GM21717 (cell line): Measurements from ENCODE around the gene DRD2.

Source experiments
- ATAC-seq: cut with Tn5 transposase; IDR thresholded peaks from one replicate; pipeline ENCODE4 v1.9.1; 2021; ENCODE audit warnings: mild to moderate bottlenecking, moderate library complexity; ENCODE audit not compliant: unreplicated experiment

The DRD2 gene

GRCh38 chr11:113447621-113448315 is 27.4 kb downstream of the DRD2 start:
- no peak for ATAC-seq

DNA sequence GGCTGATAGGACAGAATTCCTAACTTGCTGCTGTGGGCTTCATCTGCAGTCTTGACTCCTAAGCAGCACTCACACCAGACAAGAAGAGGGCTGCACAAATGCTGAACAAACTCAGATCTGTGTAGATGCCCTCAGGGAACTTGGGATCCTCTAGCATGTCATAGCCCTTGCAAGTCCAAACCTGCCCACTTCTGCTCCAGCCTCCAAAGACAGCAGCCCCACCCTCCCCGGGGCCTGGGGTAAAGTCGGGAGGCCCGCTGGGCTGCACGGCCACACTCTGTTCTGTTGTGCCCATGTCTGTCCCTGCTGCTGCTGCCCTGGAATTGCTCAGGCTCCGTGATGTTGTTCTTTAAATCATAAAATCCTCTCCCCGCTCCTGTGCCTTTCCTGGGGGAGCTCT is 28.3 kb downstream of the DRD2 start:
- ATAC-seq, result no peak

GRCh38 chr11:113446112-113446511 is 29.1 kb downstream of the DRD2 start:
- ATAC-seq, result no peak

GRCh38 chr11:113444502-113445123 is 30.6 kb downstream of the DRD2 start:
- no peak for ATAC-seq

- no peak for ATAC-seq
Measured at GRCh38 chr11:113440816-113441215, 34.4 kb downstream of the DRD2 start.

GRCh38 chr11:113436672-113437252 is 38.4 kb downstream of the DRD2 start:
- ATAC-seq, result no peak

DNA sequence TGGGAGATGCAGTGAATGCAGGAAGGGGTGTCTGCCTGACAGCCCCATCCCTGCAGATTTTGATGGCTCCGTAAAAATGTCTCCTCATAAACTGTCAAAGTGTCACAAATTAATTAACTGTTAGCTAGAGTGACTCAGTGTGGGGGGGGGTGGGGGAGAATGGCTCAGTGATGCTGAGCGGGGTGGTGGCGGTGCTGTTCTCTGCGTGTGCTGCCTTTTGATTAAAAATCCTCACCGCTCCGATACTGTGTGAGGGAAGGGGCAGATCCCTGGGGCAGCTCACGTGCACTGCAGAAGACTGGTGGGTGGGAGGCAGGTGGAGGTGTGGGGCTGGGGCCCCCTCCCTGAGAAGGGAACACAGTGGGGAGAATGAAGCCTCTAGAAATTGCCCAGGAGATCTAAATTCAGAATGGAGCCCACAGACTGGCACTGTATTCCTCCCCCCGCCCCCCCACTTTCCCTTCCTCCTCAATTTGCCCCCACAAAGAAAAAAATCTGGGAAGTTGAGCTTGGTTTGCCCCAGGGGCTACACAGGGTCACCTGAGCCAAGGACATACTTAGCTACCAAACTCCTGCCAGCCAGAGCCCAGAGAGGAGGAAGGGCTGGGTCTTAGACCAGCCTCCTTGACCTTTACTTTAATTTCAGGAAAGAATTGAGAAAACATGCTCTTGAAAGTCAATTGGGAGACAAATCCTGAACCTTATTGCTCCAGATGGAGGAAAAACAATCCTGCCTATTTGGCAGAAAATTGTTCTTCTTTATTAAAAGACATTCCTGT is 39.8 kb downstream of the DRD2 start:
- ATAC-seq, result no peak

DNA sequence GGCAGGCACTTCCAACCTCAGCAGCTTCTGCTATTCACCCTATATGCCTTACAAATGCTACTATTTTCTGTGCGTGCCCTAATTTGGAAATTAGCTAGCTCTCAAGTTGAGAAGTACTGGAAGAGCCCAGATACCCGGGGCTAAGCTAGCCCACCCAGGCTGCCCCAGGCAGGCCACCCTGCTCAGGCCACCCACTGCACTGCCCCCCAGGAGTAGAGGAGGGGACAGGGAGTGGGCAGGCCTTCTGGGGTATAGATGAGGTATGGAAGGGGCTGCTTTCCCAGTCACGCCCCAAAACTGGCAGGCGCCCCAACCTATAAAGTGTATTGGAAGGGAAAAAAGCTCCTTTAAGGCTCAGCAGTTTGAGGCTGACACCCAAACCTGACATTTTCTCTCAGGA is 43.5 kb downstream of the DRD2 start:
- no peak for ATAC-seq

DNA sequence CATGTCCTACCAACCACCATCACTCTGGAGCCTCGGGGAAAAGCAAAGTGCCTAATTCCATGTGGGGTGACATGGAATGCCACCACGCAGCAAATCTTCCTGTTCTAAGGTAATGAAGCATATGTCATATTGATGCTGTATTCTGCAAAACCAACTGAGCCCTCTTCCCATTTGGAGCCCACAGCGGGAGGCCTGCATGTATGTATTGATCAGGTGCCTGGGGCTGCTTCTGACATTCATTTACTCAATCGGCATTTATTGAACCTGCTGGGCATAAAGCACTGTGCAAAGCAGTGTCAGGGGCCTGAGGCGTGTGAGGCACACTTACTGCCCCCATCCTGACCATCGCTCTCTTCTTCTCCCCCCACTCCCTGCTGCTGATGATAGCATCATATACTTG is 48.5 kb downstream of the DRD2 start:
- no peak for ATAC-seq

GRCh38 chr11:113420808-113421207 is 54.4 kb downstream of the DRD2 start:
- ATAC-seq, result no peak

DNA sequence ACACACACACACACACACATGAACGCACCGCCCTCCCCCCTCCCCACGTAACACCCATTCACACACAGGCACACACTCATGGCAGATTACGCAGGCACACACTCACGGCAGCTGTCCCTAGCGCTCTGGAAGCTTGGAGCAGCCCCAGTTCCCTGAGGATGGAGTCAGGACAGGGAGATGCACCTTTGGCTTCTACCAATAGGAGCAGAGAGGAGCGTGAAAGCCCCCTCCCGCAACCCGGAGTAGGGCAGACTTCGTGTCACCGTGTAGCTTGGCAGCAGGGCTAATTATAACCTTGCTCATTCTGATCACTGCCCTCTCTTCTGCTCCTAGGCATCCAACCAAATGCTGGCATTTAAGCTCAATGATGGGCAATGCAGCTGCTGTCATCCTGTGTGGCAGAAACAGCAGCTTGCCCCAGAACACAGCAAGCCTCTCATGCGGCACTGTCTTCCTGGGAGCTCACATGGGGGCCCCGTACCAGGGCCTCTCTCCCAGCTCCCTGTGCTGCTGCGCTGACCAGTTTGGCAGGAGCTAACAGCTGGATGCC is 55.7 kb downstream of the DRD2 start:
- no peak for ATAC-seq

DNA sequence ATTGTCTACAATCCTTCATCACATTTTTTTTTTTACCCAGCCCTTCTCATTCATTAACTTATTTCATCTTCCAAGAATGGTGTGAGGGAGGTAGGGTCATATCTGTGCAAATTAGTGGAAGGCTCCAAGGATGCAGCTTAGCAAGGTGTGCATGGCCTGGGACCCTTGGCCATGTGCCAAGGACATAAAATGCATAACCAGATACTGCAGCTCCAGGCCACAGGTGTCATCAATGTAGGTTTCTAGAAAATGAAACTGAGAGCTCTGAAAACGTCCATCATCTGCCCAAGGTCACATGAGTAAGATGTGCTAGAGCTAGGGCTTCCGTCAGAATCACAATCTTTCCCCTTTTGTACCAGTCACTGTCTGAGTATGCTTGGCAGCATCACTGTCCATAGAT is 57.8 kb downstream of the DRD2 start:
- ATAC-seq, result no peak

GRCh38 chr11:113415343-113415742 is 59.9 kb downstream of the DRD2 start:
- no peak for ATAC-seq

DNA sequence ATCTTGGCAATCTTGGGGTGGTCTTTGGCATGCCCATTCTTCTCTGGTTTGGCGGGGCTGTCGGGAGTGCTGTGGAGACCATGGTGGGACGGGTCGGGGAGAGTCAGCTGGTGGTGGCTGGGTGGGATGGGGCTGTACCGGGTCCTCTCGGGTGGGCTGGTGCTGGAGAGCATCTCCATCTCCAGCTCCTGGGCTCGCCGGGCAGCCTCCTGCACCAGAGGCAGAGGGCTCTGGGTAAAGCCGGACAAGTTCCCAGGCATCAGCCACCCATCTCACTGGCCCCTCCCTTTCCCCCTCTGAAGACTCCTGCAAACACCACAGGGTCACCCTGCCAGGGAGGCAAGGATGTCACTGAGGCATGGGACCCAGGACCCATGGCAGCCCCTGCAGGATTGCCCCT is 62.5 kb downstream of the DRD2 start:
- ATAC-seq, result no peak

- no peak for ATAC-seq
Measured at GRCh38 chr11:113411536-113411935, 63.7 kb downstream of the DRD2 start.

GRCh38 chr11:113410414-113411135 is 64.6 kb downstream of the DRD2 start:
- ATAC-seq, result no peak

GRCh38 chr11:113409526-113409925 is 65.7 kb downstream of the DRD2 start:
- no peak for ATAC-seq

DNA sequence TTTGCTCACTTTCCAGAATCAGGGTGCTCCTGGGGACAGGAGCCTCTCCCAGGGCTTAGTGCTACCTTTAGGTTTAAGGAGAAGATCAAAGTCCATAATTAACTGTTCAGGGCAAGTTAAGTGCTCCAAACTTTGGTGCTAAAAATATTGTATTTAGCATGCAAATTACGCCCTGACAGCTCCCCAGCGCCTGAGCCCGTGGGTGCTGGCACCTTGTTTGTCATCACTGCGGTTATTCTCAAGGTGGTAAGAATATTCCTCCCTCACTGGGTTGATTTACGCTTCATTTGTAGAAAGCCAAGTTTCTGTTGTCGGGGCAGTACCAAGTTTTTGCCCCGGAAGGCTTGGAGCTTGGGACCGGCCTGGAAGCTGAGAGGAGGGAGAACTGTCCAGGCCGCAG is 66.3 kb downstream of the DRD2 start:
- no peak for ATAC-seq

- ATAC-seq, result no peak
Measured at GRCh38 chr11:113408206-113408605, 67.0 kb downstream of the DRD2 start.

DNA sequence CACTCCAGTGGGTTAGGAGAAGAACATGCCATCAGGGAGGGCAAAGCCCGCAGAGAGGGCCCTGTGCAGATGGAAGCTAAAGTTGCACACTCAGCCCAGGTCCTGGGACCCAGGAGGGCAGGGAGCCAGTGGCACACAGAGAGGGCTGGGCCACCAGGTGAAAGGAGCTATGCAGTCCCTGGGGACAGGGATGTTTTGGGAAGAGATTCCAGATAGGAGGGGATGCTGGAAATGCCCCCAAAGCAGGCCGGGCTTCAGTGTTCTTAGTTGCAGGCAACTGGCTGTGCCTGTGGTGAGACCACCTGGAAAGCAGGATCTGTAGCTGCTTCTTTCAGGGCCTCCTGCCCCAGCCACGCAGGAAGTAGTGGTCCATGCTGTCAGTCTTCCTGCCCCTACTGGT is 68.0 kb downstream of the DRD2 start:
- ATAC-seq, result no peak
